HG03025 (cell line): ENCODE measurements around the gene PHACTR2.
"Not testable (repeated sequence)": the region's sequence is repeated elsewhere in the genome, so short reads cannot be mapped to it uniquely, and the experiment has no call there.

Experiments
- ATAC-seq: cut with Tn5 transposase; IDR thresholded peaks from one replicate; pipeline ENCODE4 v1.9.1; 2021; ENCODE audit warnings: mild to moderate bottlenecking, moderate library complexity; ENCODE audit not compliant: unreplicated experiment, low FRiP score

The PHACTR2 gene

DNA sequence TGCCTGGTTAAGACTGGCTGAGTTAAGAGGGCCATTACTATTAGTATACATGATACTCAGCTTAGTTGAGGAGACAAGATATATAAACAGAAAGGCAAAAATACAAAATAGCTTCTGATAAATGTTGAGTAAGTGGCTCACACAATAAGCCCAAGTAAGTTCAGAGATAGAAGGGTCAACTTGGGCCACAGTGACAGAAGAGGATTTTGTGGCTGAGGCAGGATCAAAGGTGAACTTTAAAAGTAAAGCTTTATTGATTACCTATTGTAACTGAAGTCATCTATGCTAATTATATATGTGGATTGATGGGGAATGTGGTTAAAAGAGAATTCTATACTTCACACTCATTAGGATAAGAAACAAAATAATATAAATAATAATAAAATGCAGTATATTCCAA, 80.8 kb downstream of the PHACTR2 start:
- no peak for ATAC-seq

- ATAC-seq = no peak
Observed at GRCh38 chr6:143759666-143760065, 81.9 kb downstream of the PHACTR2 start.

DNA sequence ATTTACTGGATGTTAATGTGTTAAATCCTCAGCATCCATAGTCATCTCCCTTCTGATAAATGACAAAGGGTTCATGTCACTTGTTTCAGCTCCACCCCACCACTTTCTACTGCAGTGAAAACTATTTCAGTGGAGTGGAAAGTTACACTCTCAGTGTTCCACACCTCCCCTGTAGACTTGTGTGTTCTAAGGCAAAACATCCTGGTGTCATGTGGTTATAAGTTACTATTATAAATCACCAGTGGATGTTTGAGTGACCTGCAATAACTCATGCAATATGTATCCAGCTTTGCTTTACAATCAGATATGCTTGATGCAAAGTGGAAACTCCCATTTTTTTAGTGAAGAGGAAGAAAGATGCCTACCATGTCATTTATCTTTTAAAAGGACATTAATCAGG, 83.3 kb downstream of the PHACTR2 start:
- no peak for ATAC-seq

DNA sequence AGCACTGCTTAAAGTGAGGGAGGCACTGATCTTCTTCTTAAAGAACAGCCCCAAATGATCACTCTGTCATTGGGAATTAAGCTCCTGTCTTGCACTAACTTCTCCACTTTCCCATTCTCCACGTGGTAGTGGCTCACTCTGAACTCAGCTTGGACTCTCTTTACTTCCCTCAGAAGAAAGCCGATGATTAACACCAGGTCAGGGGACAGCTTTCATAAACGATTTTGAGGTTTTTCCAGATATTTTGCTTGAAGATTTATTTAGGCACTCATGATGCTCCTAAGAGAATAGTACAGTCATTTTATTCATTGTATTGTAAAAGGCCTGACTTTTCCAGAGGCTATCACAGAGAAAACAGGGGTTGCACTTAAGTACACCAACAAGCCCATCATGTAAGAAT, 84.4 kb downstream of the PHACTR2 start:
- no peak for ATAC-seq

- ATAC-seq = no peak
Observed at GRCh38 chr6:143765422-143766184, 87.8 kb downstream of the PHACTR2 start.

- ATAC-seq = no peak
Observed at GRCh38 chr6:143766185-143766553, 88.4 kb downstream of the PHACTR2 start.

DNA sequence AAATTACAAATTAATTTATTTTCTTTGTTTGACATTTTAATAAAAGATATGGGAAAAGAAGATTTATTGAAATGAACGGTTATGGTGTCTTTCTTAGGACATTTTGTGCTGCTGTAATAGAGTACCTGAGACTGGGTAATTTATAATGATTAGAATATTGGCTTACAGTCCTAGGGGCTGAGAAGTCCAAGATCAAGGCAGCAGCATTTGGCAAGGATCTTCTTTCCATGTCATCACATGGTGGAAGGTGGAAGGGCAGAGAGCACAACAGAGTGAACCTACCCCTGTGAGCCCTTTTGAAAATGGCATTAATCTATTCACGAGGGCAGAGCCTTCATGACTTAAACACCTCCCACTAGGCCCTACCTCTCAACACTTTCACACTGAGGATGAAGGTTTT, 89.7 kb downstream of the PHACTR2 start:
- ATAC-seq = no peak

GRCh38 chr6:143772116-143773086, 94.6 kb downstream of the PHACTR2 start:
- no peak for ATAC-seq

DNA sequence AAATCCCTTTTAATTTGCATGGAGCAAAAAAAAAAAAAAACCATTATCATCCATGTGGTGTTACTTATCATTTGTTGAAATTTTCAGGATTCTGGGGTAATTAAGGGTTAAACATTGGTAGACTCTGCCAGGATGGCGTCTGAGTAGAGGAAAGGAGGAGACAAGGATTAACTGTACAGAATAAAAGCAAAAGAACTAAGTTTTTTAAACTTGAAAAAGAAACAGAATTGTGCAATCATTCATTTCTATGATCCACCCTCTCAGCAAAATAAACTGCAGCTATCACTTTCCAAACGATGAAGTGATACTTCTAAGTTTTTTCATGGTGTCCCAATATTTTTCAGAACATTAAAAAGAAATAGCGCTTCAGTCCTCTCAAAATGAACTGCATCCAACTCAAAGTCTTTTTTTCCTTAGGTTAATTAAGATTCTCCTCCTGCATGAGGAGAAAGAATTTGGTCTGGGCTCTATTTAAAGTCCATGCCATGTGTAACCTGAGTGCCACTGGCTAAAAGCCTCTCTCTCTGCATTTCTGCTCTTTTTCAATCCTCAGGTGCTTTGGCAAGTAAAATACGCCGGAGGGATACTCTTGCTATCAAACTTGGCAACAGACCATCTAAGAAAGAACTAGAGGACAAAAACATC, 95.9 kb downstream of the PHACTR2 start:
- no peak for ATAC-seq

GRCh38 chr6:143774347-143774746, 96.6 kb downstream of the PHACTR2 start:
- ATAC-seq = no peak

DNA sequence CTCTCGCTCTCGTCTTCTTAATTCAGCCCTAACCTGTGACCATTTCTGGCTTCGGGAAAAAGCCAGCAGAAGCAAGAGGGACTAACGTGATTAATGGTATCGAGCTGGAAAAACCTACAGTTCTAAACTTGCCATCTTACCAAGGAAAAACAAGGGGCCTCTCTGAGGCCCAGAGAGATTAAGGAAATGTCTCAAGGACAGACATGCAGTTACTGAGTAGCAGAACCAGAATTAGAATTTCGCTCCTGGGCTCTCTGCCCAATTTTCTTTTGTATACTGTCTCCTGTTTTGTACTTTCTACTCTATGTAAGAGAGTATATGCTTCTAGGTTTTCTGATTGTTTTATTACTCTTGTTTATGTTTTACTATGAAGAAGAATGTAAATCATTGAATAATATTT, 97.6 kb downstream of the PHACTR2 start:
- no peak for ATAC-seq

GRCh38 chr6:143778926-143779325, 101.2 kb downstream of the PHACTR2 start:
- ATAC-seq = no peak

GRCh38 chr6:143782481-143782880, 104.7 kb downstream of the PHACTR2 start:
- ATAC-seq = no peak

DNA sequence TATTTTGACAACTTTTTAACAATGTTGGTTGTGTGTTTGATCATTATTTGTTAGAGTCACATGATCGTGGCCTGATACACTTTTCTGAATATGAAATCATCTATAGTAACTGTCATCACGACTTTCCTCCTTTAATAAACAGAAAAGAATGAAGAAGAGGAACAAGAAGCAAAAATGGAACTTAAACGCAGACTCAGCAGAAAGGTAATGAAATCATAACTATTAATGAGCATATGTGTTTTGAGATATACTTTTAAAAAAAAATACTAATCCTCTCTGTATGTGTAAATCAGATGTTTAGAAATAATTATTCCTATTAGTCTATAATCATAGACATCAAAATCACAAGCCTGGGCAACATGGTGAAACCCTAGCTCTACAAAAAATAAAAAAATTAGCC, 105.3 kb downstream of the PHACTR2 start:
- ATAC-seq = no peak

DNA sequence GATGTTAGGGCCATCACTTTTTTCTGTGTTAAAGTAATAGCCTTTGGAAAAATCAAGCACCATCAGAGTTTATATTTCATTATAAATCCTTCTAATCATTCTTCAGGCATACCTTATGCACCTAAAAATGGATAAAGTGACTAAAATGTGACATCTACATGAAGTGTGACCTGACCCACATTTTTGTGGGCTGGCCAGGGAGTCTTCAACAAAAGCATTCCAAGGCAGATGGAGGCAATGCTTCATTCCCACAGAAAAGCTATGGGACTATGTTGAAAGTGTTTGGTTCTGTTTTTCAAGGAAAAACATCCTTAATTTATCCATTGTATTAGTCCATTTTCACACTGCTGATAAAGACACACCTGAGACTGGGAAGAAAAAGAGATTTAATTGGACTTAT, 106.6 kb downstream of the PHACTR2 start:
- no peak for ATAC-seq

GRCh38 chr6:143786371-143786770, 108.6 kb downstream of the PHACTR2 start:
- not testable (repeated sequence) for ATAC-seq

DNA sequence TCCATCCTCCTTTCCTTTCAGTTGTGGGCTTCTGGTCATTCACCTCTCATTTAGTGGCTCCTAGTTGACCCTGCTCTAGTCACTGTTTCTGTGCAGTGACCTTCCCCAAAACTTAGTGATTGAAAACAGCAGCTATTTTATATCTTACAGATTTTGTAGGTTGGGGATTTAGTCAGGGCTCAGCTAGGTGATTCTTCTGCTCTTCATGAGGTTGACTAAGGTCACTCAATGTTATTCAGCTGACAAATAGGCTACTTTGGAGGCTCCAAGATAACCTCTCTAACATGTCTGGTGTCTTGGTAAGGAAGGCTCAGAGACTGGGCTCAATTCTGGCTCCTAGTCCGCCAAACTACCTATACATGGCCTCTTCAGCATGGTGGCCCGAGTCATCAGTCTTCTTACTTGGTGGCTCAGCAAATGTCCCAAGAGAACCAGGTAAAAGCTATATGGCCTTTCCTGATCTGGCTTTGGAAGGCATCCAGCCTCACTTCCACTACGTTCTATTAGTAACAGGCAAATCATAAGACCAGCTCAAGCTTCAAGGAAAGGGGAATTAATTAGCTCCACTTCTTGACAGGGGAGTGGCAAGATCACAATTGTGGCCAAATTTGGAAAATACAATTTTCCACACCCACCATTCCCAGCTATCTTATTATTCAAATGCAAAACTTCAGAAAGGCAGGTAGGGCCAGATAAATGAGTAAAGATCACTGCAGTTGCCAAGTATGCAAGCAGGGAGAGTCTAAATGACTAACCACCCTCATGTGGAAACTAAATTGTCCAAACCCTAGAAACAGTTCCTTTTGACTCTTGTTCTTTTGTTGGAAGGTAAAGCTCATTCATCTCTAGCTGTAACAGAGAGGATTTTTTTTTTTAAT, 114.9 kb downstream of the PHACTR2 start:
- ATAC-seq = no peak

- ATAC-seq = no peak
Observed at GRCh38 chr6:143793280-143793619, 115.5 kb downstream of the PHACTR2 start.

- ATAC-seq = not testable (repeated sequence)
Observed at GRCh38 chr6:143796551-143796950, 118.8 kb downstream of the PHACTR2 start.

GRCh38 chr6:143798487-143798886, 120.7 kb downstream of the PHACTR2 start:
- not testable (repeated sequence) for ATAC-seq
